Endothelial cell of hepatic sinusoid (primary cell): Measurements from ENCODE around the gene APLF.

Experiments
- in situ Hi-C: cut with HindIII; loops from 2 replicates; pipeline ENCODE4 v1.10.0; 2017; ENCODE audit warnings: low sequenced_read_pairs

APLF gene

DNA sequence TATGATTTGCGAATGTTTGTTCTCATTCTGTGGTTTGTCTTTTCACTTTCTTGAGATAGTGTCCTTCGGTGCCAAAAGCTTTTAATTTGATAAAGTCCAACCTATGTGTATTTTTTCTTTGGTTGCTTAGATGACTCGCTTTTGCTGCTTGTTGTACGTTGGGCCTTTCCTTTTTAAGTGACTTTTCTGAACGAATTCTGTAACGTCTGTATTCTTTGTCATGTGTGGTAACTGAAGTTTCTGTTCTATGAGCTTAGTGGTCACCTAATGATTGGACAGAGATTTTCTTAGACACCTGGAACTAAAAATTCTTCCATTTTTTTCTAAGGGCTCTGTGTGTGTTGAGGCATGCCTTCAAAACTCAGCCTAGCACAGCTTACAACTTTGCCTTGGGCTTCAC lies 156.4 kb downstream of the APLF start:
- in situ Hi-C loops, result no loop called here

DNA sequence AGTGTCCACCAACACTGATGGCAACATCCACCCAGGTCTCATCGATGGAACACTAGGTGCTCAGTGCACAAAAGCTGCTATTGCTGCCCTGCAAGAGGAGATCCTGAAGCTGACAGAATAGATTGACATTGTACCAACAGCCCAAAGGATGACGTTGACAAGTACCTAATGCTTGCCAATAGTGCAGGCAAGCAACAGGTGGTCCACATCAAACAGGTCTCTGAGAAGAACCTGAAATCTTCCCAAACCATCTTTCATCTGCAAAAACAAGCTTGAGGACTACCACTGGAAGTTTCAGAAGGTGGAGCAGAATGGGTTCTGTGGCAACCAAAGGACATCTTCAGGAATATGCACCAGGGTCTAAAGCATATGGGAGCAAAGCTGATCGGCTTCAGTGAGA lies 160.2 kb downstream of the APLF start:
- in situ Hi-C loops, result no loop called here
